Measurements from ENCODE around the gene ITIH4.

GRCh38 chr3:52774901-52775864, 55.3 kb downstream of the ITIH4 start:
- no peak for TF ChIP-seq GATA3 (IDR thresholded peaks at IDR 0.05; ENCODE audit: low read depth, low read length)
- no peak for TF ChIP-seq GATA2 (IDR thresholded peaks at IDR 0.05; ENCODE audit: low read depth, low read length)

All from SH-SY5Y (cell line).